Gastroesophageal sphincter (tissue), 3 donors: ENCODE data around the gene PRIM2.
"Not testable (repeated sequence)": the region's sequence is repeated elsewhere in the genome, so short reads cannot be mapped to it uniquely, and the experiment has no call there.

ENCODE experiments used
- EP300 ChIP-seq: sonication (generic); formaldehyde crosslinking; IDR thresholded peaks from one replicate; pipeline ENCODE4 v1.6.1; 2017; ENCODE audit warnings: antibody characterized with exemption, mild to moderate bottlenecking
- POLR2AphosphoS5 ChIP-seq: sonication (generic); formaldehyde crosslinking; IDR thresholded peaks from one replicate; pipeline ENCODE4 v1.6.1; 2017; ENCODE audit warnings: antibody characterized with exemption
- TF ChIP-seq, protein P1 (sequence below), 4 experiments: fragments of 200-600 bp in 2 of 4; fragments of 450-650 bp in 2 of 4; sonication (generic) in 1 of 4; IDR thresholded peaks; one replicate each; pipeline ENCODE4 v1.5.1; 2017 to 2019; ENCODE audit warnings: antibody characterized with exemption in 4 of 4, mild to moderate bottlenecking in 2 of 4, moderate library complexity in 2 of 4

DNA sequence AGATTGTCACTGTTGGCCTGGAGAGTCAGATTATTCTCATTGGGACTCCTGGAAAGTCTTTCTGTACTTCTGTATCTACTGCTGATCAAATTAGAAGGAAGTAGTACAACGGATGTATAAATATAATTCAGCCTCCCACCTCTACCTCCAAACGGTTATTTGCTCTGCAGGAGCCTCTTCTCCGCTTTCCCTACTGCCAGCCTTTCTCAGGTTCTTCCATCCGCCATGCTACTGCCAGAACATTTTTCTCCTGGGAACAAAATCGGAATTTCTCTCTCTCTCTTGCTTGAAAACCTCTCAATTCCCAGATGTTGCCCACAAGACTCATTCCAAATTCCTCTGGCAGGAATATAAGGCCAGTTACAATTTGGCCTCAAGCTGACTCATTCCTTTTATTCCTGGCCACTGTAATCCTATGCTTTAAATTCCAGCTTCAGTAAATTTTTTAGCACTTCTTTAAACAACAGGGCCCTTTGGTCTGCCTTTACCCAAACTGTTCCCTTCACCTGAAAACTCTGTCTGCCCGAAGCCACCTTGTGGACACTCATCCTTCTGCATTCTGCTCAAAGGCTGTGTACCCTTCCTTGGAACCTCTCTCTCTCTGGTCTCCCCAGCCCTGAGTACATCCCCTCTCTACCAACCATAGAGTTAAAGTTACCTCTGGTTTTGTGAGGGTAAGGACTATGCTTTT lies 354.7 kb downstream of the PRIM2 start:
- not testable (repeated sequence) for TF ChIP-seq POLR2AphosphoS5, EP300
- TF ChIP-seq, protein P1, sequence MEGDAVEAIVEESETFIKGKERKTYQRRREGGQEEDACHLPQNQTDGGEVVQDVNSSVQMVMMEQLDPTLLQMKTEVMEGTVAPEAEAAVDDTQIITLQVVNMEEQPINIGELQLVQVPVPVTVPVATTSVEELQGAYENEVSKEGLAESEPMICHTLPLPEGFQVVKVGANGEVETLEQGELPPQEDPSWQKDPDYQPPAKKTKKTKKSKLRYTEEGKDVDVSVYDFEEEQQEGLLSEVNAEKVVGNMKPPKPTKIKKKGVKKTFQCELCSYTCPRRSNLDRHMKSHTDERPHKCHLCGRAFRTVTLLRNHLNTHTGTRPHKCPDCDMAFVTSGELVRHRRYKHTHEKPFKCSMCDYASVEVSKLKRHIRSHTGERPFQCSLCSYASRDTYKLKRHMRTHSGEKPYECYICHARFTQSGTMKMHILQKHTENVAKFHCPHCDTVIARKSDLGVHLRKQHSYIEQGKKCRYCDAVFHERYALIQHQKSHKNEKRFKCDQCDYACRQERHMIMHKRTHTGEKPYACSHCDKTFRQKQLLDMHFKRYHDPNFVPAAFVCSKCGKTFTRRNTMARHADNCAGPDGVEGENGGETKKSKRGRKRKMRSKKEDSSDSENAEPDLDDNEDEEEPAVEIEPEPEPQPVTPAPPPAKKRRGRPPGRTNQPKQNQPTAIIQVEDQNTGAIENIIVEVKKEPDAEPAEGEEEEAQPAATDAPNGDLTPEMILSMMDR (IDR thresholded peaks at IDR 0.05), result not testable (repeated sequence)
